Heart left ventricle (tissue), 16 donors: ENCODE results near the gene DYNC1H1. TPM values are rescaled to one million over a fixed set of nuclear protein-coding genes. Genes with fewer than 3 reads are reported as not detected.
A peak's percentile ranks its signal among the peaks of the same experiment; 100 is the strongest.

Experiments
- ATAC-seq, 4 donors: fragments of 200-7000 bp; cut with Tn5 transposase; one replicate each; pipeline ENCODE4 v1.9.1; 2020 to 2022; ENCODE audit warnings: moderate library complexity in 4 of 4, mild to moderate bottlenecking in 3 of 4, moderate number of reproducible peaks in 1 of 4
- DNase-seq, 5 donors: peaks; one replicate each; pipeline ENCODE4 v3.0.0-alpha.2; 2020
- H3K27ac ChIP-seq, 12 donors: fragments of 200-600 bp; sonication (generic) in 4 of 12; one replicate each; pipeline versions ENCODE4 v1.5.0 to v1.8.0; 2016 to 2022; ENCODE audit warnings: mild to moderate bottlenecking in 2 of 12
- H3K27me3 ChIP-seq, 9 donors: fragments of 200-600 bp; sonication (generic) in 2 of 9; one replicate each; pipeline versions ENCODE4 v1.5.1 to v1.8.0; 2016 to 2022; ENCODE audit warnings: mild to moderate bottlenecking in 3 of 9
- H3K36me3 ChIP-seq, 9 donors: fragments of 200-600 bp; sonication (generic) in 2 of 9; one replicate each; pipeline versions ENCODE4 v1.5.0 to v1.8.0; 2018 to 2022; ENCODE audit warnings: mild to moderate bottlenecking in 2 of 9
- H3K4me1 ChIP-seq, 12 donors: fragments of 200-600 bp; sonication (generic) in 4 of 12; one replicate each; pipeline versions ENCODE4 v1.5.0 to v1.8.0; 2016 to 2022; ENCODE audit warnings: mild to moderate bottlenecking in 3 of 12
- H3K4me3 ChIP-seq, 12 donors: fragments of 200-600 bp; sonication (generic) in 4 of 12; one replicate each; pipeline versions ENCODE4 v1.5.0 to v1.8.0; 2017 to 2022; ENCODE audit warnings: mild to moderate bottlenecking in 9 of 12, moderate library complexity in 4 of 12
- H3K9me3 ChIP-seq, 12 donors: fragments of 200-600 bp; sonication (generic) in 4 of 12; one replicate each; pipeline versions ENCODE4 v1.5.0 to v1.8.0; 2016 to 2022; ENCODE audit warnings: mild to moderate bottlenecking in 1 of 12
- CTCF ChIP-seq, 12 donors: fragments of 200-600 bp; sonication (generic) in 4 of 12; IDR thresholded peaks; one replicate each; pipeline versions ENCODE4 v1.5.0 to v1.8.0; 2018 to 2022; ENCODE audit warnings: antibody characterized with exemption in 12 of 12, mild to moderate bottlenecking in 5 of 12
- POLR2A ChIP-seq, 2 donors: fragments of 450-650 bp; IDR thresholded peaks; one replicate each; pipeline ENCODE4 v1.6.1; 2017; ENCODE audit warnings: antibody characterized with exemption in 2 of 2, mild to moderate bottlenecking in 2 of 2, moderate library complexity in 2 of 2
- WGBS, 4 donors: extraction: QIAGEN DNeasy Blood & Tissue Kit in 2 of 4; methylation state at CpG; one replicate each; pipeline versions ENCODE4 v1.1.5 to v1.1.7; 2013 to 2018; 5-methylcytosine and 5-hydroxymethylcytosine counted together
- intact Hi-C, 10 donors: fragments of 100-400 bp; cut with DNase I; formaldehyde crosslinking; loops; one replicate each; pipeline versions ENCODE4 v1.11.1 to v1.14.2; 2022
- polyA plus RNA-seq, 2 donors: library from polyadenylated mRNA; stranded (reverse); fragments of 200-250 nt; gene quantifications; one replicate each; pipeline ENCODE4 v1.2.3, GENCODE V29; 2013
- total RNA-seq, 9 donors: library from RNA; depleted of rRNA in 2 of 9; stranded (reverse); fragments of >200 nt in 2 of 9; fragmentation: NEBNext Ultra II Directional in 3 of 9; extraction: Animal tissue kit (Norgen Biotek cat#: 25700) in 3 of 9; gene quantifications; one replicate each; pipeline versions ENCODE4 v1.1.0 to v1.2.4, GENCODE V29; 2016 to 2023
- donor health status: ischemic (EF 13 %, LVEDD 7.1; RV severe dilation, severe dysfunction).
- donor health status: healthy with polysubstance abuse.
- donor health status: DM: no; HTN: yes; CAD: no.
- donor health status: DM: no; HTN: no; CAD: no.
- donor health status: ischemic (EF 25% LVEDD 6.9; RV normal size, moderate dysfunction).
- donor health status: ischemic (EF 25% LVEDD 5.7; RV mildly dilated, moderate dysfunction).
- donor health status: healthy.
- donor health status: DM: yes; HTN: yes; CAD: no.
- donor health status: ischemic (EF 35%, LVEDD 5.7; RV mildly dilated, moderate dysfunction).
- donor health status: nonischemic (EF 11% LVEDD 7.7; RV severe dilation, severe dysfunction).
- donor health status: DM: yes; HTN: yes; CAD: no.
- donor health status: PGD.
- donor health status: ischemic (EF 29% LVEDD 5.4; RV normal size, mild dysfunction).
- donor health status: nonischemic (EF 23%, LVEDD 6.1; RV moderate dilation, normal function).

The DYNC1H1 gene
- total and polyA plus RNA-seq, 11 donors = 164 to 942 (median 553) TPM

DNA sequence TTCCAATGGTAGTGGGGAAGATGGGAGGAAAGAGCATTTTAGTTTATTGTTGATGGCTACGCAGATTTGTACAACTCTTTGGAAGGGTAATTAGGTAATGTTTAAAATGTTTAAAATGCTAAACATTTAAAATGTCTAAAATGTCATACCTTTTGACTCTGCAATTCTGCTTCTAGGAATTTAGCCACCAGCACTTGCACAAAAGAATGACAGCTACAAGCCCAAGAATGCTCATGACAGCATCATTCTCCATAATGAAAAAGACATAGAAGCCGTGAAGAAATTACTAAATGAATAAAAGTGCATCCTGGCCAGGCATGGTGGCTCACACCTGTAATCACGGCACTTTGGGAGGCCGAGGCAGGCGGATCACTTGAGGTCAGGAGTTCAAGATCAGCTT is 19.9 kb upstream of the DYNC1H1 start:
- 72 to 74% (median 73%) methylated on average over 5 of the region's 5 CpGs for WGBS, 4 donors
- no peak for DNase-seq
- intact Hi-C loops = loop anchor here in 1 of 10 donors (10.0 kb wide), 1 partner anchor 170 kb away; no protein-coding TSS in a partner anchor

DNA sequence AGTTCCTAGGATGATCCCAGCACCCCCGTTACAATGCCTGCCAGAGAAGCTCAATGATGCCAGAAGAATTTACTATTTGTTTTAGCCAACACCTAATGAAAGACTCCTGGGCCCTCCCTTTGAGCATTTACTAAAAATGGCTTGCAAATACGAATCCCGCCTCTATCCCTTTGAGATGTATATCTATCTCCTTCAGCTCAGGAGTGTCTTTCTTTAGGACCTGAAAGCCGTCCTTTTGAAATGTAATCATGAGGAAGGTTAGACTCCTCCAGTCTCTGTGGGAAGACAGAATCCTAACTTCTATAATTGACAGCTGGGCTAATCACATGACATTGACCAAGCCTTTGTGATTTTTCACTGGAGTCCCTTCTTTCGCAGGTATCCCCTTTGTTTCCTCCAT is 19.2 kb upstream of the DYNC1H1 start:
- H3K36me3 ChIP-seq = no peaks in the 10 kb centered on the region
- ATAC-seq = no peak
- no peaks in the 10 kb centered on the region for H3K27me3 ChIP-seq
- TF ChIP-seq CTCF (IDR thresholded peaks at IDR 0.05) = no peak
- DNase-seq = no peak
- H3K4me1 ChIP-seq = peaks cover 0 to 21% (median 13%) of the 10 kb centered on the region in 12 donors
- intact Hi-C loops = loop anchor here in 4 of 10 donors (5.0 to 10.0 kb wide), 3 partner anchors 170 to 183 kb away; partner anchors contain the start of gene PPP2R5C (in 2 of the 4)
- no peak overlapping the region for H3K27ac ChIP-seq
- no peaks in the 10 kb centered on the region for H3K9me3 ChIP-seq
- 16 to 25% (median 21%) methylated on average over 5 of the region's 5 CpGs for WGBS, 4 donors
- H3K4me3 ChIP-seq = no peak overlapping the region

More for the DNA sequence above, 19.9 kb upstream of the DYNC1H1 start:
- no peaks in the 10 kb centered on the region for H3K27me3 ChIP-seq
- ATAC-seq = no peak
- no peaks in the 10 kb centered on the region for H3K36me3 ChIP-seq
- H3K9me3 ChIP-seq = no peaks in the 10 kb centered on the region
- H3K4me1 ChIP-seq = peaks cover 0 to 16% (median 9%) of the 10 kb centered on the region in 12 donors
- TF ChIP-seq POLR2A (IDR thresholded peaks at IDR 0.05) (no peak), CTCF (IDR thresholded peaks at IDR 0.05) (no peak)
- no peak overlapping the region for H3K4me3 ChIP-seq
- H3K27ac ChIP-seq = no peak overlapping the region

DNA sequence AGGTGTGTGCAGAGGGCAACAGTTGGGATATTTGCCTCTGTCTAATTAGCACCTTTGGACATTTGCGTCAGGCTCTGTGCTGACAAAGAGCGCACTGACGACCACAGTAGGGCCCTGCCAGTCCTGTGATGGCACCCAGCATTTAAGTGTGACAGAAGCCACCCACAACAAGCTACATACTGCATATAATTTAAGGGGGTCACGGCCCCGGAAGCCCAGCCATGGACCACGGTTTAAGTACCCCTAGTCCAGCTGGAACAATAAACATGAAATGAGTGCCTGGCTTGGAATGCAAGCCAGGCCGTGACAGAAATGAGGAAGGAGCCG is 16.8 kb upstream of the DYNC1H1 start:
- 7 to 23% (median 9%) methylated on average over 8 of the region's 8 CpGs for WGBS, 4 donors
- peak in 1 of 4 donors; percentile 4 for ATAC-seq
- peak overlapping the region; percentile 62 to 91 (median 74) for H3K4me3 ChIP-seq
- no peak for DNase-seq
- intact Hi-C loops = loop anchor here in 4 of 10 donors (5.0 to 10.0 kb wide), 3 partner anchors 173 to 185 kb away; partner anchors contain the start of gene PPP2R5C (in 2 of the 4)
- TF ChIP-seq POLR2A (IDR thresholded peaks at IDR 0.05) = no peak
- TF ChIP-seq CTCF (IDR thresholded peaks at IDR 0.05) = no peak
- H3K36me3 ChIP-seq = no peaks in the 10 kb centered on the region
- H3K27me3 ChIP-seq = no peaks in the 10 kb centered on the region
- no peaks in the 10 kb centered on the region for H3K9me3 ChIP-seq
- H3K27ac ChIP-seq = peak overlapping the region; percentile 89 to 100 (median 97)
- H3K4me1 ChIP-seq = peaks cover 0 to 25% (median 13%) of the 10 kb centered on the region in 12 donors

GRCh38 chr14:101947904-101948665 is 16.3 kb upstream of the DYNC1H1 start:
- peak overlapping the region; percentile 62 to 91 (median 74) for H3K4me3 ChIP-seq
- no peaks in the 10 kb centered on the region for H3K9me3 ChIP-seq
- peak; percentile 98 to 99 (median 99) for ATAC-seq
- DNase-seq = peak; percentile 100
- WGBS, 4 donors = 0 to 1% (median 1%) methylated on average over 45 to 53 of the region's 53 CpGs
- TF ChIP-seq POLR2A (IDR thresholded peaks at IDR 0.05) (peak; percentile 81 to 94), CTCF (IDR thresholded peaks at IDR 0.05) (no peak)
- no peaks in the 10 kb centered on the region for H3K27me3 ChIP-seq
- no peaks in the 10 kb centered on the region for H3K36me3 ChIP-seq
- H3K4me1 ChIP-seq = peaks cover 0 to 25% (median 13%) of the 10 kb centered on the region in 12 donors
- intact Hi-C loops = loop anchor here in 7 of 10 donors (1.0 to 10.0 kb wide), 5 partner anchors 16 to 187 kb away; partner anchors contain the start of genes PPP2R5C (in 5 of the 7) and DYNC1H1 (in 2 of the 7)
- H3K27ac ChIP-seq = peak overlapping the region; percentile 89 to 100 (median 97)
